GM18499 (cell line): Measurements from ENCODE around the gene SLC6A20.

ENCODE experiments used
- ATAC-seq: cut with Tn5 transposase; IDR thresholded peaks from one replicate; pipeline ENCODE4 v1.9.1; 2021; ENCODE audit warnings: moderate number of reproducible peaks; ENCODE audit not compliant: insufficient read depth, unreplicated experiment

The SLC6A20 gene

DNA sequence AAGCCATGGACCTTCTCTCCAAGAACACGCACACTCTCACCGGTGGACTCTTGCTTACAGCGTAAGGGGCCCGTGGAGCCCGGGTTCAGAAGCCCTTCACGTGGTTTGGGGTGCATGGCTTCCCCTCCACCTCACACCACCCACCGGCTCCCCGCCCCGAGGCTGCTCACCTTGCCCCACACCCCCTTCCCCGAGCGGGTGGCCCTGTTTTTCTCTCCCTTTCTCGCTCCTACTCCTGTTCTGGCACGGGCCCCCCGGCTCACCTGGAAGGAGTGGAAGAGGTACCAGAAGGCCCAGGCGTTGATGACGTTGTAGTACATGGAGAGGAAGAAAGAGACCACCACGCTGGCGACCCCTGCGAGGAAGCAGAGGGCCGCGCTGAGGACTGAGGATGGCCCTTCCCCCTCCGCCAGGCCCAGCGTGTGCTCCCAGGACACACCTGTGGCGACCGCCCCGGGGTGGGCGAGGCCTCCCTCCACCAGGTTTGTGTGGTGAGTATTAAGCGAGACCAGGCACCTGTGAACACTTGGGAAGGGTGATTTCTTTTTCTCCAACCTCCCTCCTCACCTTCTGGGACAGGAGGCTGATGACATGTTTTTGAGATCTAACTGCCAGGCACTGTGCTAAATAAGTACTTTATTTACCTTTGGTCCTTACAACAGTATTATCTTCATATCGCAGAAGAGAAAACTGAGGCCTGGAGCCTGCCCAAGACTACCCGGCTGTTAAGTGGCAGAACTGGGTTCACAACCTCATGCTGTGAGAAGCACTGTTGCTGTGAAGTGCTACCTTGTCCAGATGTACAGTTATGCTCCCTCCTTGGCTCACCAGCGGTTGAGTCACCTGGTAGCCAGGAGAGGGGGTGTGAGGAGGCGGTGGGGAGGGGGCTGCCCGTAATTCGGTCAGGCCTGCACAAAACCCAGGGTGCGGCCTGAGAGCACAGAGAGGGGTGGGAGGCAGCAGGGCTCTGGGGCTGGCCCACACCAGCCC is 16.3 kb downstream of the SLC6A20 start:
- no peak for ATAC-seq

DNA sequence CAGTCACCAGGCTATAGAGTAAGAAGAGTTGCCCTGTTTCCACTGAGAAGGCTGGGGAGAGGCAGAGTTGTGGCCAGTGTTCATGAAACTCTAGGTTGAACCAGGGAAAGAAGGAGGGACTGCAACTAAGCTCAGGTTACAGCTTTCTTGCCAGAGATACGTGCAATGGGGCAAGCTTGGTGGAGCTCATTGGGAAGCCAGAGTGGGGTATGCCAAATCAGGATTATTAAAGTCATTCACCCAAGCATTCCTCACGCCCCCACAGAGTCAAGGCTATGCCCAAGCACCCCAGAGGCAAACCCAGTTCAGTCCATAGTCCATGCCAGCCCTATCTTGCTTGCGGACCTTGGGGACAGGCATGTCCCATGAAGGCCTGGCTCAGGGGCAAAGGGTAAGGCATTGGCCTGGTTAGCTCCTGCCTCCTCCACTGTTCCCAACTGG is 17.6 kb downstream of the SLC6A20 start:
- ATAC-seq: no peak

GRCh38 chr3:45777746-45778386 is 18.5 kb downstream of the SLC6A20 start:
- ATAC-seq: no peak

- no peak for ATAC-seq
These were observed 19.1 kb downstream of the SLC6A20 start for GRCh38 chr3:45777111-45777745.

- no peak for ATAC-seq
These were observed 19.7 kb downstream of the SLC6A20 start for GRCh38 chr3:45776611-45777010.

- ATAC-seq: no peak
These were observed 20.1 kb downstream of the SLC6A20 start for GRCh38 chr3:45776301-45776595.

DNA sequence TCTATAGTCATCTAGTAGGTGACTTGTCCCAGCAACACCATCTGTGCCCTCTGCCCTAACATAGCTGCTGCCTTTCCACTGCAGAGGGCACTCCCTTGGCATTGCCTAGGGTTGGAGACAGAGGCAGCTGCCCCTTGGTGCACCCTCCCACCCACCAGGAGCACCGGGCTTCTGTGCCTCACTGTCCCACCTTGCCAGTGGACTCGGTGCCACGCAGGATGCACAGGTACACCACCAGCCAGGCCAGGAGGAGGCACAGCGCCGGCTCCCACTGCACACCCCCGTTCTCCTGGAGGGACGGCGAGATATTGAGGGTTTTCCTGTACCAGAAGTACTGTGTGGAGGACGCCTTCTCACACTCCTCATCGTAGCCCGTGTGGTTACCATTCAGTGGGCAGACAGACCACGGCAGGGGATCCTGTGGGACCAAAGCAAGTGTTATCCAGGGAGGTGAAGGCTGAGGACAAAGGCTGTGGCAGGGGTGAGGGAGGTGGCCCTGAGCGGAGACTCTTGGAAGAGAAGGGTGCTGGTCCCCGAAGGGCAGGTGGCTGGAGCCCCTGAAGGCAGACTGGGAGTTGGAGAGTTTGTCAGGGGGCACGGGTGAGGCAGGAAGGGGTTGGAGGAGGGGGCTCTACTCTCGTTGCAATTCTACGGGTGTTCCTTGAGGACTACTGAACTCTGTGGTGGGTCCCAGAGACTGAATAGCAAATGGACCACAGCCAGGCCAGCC is 20.6 kb downstream of the SLC6A20 start:
- ATAC-seq: no peak

DNA sequence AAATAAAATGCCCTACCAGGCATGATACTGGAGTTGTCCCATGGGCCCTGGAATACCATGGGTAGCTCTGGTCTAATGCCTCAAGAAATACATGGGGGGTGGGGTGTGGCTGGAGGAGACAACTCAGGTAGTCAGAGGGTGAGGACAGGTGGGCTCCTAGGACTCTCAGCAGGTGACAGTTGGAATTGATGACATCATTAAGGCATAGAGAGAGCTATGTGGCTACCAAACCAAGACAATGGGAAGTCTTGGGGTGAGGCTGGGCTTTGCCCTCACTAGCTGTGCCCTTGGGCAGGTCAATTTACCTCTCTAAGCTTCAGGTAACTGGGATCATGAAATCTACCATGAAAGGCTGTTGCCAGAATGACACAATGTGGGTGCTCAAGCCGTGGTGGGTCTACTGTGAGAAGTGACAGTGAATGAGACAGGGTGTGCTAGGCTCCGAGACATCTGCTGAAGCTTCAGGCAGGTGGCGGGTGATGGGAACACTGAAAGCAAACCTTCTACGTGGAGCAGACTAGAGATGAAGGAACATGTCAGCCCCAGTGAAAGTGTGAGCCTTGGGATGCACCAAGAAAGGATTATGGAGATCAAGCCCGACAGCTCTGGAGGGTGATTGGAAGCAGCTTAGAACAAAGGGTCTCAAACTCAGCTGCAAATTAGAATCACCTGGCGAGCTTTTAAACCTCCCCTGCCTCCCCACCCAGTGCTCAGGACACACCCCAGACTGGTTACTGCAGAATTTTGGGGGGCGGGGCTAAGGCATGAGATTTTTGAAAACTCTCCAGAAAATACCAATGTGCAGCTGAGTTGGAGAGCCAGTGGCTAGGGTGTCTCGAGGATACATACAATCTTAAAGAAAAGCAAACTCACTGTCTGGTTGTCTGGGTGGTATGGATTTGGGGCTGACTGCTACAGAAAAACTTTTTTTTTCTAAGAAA is 21.5 kb downstream of the SLC6A20 start:
- ATAC-seq: no peak

DNA sequence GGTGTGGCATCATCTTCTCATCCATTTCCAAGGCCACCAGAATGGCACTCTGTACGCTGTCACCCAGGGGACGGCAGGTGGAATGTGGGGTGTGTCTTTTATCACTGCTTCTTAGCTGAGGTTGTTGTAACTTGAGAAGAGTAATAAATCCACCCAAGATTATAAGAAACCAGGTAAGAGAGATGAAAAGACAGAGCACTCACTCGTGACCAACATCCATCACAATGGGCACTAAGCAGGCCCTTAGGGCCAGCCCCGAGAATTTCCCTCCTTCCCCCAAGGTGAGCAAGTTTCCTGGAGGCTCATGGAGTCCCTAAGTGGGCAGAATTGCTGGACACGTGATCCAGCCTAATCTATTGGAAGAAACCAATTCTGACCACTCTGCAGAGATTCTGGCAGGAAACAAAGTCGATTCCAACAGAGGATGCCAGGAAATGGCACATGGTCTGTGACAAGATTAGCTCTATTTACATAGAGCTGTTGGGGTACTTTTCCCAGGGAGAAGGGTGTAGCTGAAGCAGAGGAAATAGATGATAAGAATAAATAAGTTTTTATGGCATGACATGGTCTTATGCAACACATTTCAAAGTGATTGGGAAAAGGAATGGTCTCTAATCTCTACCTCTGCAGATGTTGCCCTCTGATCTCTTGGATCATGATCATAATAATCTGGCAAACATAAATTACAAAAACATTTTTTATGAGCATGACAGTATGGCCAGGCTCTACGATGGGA is 22.5 kb downstream of the SLC6A20 start:
- no peak for ATAC-seq

DNA sequence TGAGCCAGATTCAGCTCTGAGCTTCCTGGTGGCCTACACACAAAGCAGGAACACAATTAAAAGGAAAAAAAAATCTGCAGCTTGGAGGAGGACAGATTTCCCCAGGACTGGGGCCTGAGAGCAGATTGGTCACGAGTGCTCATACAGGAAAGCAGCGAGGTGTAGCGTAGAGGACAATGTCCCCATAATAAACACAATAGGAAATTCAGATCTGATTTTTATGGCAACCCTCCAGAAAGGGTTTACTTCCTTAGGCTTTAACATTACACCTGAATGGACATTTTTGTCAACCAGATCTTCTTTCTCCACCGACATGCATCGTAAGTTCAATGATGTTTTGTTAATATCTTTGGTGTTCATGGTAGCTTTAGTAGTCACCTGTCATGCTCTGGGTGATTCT is 23.3 kb downstream of the SLC6A20 start:
- ATAC-seq: no peak

DNA sequence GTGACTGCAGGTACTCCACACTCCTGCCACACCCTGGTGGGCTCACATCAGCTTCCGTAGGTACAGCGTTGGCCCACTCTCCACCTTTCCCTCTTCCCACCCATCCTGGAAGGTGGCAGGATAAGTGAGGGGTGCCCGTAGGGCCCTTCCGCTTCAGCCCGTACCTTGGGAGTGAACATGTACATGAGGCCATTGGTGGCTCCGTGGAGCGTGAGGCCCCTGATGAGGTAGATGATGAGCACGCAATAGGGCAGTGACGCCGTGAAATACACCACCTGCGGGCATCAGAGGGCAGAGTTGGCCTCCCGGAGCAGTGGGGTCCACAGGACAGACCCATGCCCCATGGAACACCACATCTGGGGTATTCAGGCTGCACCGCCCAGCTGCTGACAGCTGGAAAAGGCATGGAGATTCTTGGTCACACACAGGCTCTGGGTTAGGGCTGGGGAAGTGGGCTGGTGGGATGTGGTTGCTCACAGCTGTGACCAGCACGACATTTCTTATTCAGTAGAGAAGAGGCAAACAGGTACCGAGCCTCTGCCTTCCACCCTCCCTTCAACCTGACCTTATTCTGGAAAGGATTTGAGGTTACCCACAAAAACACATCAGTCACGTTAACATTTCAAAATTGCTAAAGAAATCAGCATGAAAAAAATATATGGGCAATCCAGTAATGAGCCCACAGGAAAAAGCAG is 23.8 kb downstream of the SLC6A20 start:
- ATAC-seq: no peak

- no peak for ATAC-seq
These were observed 24.5 kb downstream of the SLC6A20 start for GRCh38 chr3:45771831-45772230.

DNA sequence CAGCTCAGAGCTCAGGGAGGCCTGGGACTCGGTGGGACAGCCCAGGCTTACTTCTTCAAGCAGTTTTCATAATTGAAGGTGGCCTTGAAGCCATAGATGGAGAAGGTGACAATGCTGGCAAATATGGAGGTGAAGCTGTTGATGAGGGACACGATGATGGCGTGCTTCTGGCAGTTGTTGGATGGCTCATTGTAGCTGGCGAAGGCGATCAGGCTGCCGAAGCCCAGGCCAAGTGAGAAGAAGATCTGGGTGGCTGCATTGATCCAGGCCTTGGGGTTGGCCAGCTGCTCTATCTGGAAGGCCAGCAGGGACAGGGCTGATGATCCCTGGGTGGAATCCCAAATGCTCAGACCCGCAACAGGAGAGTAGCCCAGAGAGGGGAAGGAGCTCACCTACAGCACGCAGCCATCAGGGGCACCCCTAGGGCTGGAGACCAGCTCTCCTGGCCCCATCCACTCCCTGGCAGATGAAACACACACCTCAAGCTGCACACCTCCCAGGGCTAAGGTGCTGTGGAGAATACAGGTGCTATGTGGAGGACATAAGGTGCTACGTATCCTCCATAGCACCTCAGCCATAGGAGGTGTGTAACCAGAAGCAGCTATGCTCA is 25.1 kb downstream of the SLC6A20 start:
- ATAC-seq: no peak

GRCh38 chr3:45765958-45766357 is 30.4 kb downstream of the SLC6A20 start:
- ATAC-seq: no peak

- no peak for ATAC-seq
These were observed 31.0 kb downstream of the SLC6A20 start for GRCh38 chr3:45765266-45765851.

- ATAC-seq: no peak
These were observed 33.0 kb downstream of the SLC6A20 start for GRCh38 chr3:45763303-45763675.

DNA sequence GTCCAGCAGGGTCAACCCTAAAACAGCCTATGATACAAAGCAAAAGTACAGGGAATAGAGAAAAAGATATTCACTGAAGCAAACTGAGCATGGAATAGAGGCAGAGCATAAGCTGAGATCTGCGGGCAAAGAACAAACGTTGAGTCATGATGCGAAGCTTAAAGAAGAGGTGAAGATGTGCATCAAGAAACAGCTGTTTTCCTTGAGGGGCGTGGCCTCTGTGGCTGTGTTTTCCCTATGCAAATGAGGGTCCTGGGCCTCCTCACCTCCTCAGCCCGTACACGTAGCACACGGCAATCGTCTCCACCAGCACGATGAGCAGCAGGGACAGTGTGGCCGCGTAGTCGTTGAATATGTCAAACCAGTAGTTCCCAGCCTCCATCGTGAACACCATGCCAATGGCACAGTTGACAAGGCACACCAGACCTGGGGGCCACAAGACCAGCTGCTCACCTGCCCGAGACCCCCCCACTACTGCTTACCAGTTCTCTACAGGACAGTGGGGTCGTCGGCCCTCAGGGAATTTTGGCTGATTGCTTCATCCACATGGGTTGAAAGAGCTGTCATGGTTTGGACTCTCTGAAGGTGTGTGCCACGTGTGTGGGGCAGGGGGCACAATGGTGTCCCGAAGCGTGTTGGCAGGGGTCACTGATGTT is 33.6 kb downstream of the SLC6A20 start:
- ATAC-seq: no peak
